CD4-positive, CD25-positive, alpha-beta regulatory T cell (primary cell): Measurements from ENCODE around the gene DRD2. TPM values are rescaled to one million over a fixed set of nuclear protein-coding genes. Genes with fewer than 3 reads are reported as not detected.
A peak's percentile ranks its signal among the peaks of the same experiment; 100 is the strongest.

ENCODE experiments used
- ATAC-seq, 2 donors: fragments of 150-1000 bp; cut with Tn5 transposase; one replicate each; pipeline ENCODE4 v1.10.0; 2021; ENCODE audit warnings: low read depth in 2 of 2, moderate number of reproducible peaks in 2 of 2, moderate library complexity in 1 of 2
- DNase-seq, 3 donors: peaks; one replicate each; pipeline versions ENCODE4 v3.0.0 to v3.0.0-alpha.2; 2012 to 2022; ENCODE audit warnings: mixed read lengths in 1 of 3
- H3K27ac ChIP-seq: one replicate; pipeline ENCODE4 v1.7.0; 2013; ENCODE audit warnings: mild to moderate bottlenecking, low read length; ENCODE audit not compliant: insufficient read depth, poor library complexity, severe bottlenecking
- H3K27me3 ChIP-seq: one replicate; pipeline ENCODE4 v1.7.0; 2013; ENCODE audit warnings: low read length; ENCODE audit not compliant: control insufficient read depth, insufficient read depth
- H3K36me3 ChIP-seq: one replicate; pipeline ENCODE4 v1.7.0; 2013; ENCODE audit warnings: mild to moderate bottlenecking, low read length, moderate library complexity; ENCODE audit not compliant: control insufficient read depth, insufficient read depth
- H3K4me1 ChIP-seq: 2 replicates; pipeline ENCODE4 v1.7.0; 2013; ENCODE audit warnings: mild to moderate bottlenecking, low read length; ENCODE audit not compliant: insufficient read depth, control insufficient read depth, poor library complexity, severe bottlenecking
- H3K4me3 ChIP-seq: one replicate; pipeline ENCODE4 v1.7.0; 2013; ENCODE audit warnings: low read depth, mild to moderate bottlenecking, low read length, moderate library complexity
- H3K9me3 ChIP-seq, 2 experiments: 1 replicate in 1 of 2; 2 replicates in 1 of 2; pipeline ENCODE4 v1.7.0; 2013; ENCODE audit warnings: low read length in 2 of 2, mild to moderate bottlenecking in 1 of 2, moderate library complexity in 1 of 2; ENCODE audit not compliant: control insufficient read depth in 2 of 2
- H3K27ac Mint-ChIP-seq, 3 donors: one replicate each; pipeline ENCODE4 v1.8.0; 2020 to 2022; ENCODE audit warnings: mild to moderate bottlenecking in 3 of 3, mixed read lengths in 3 of 3, moderate library complexity in 2 of 3
- H3K27me3 Mint-ChIP-seq: one replicate; pipeline ENCODE4 v1.8.0; 2022; ENCODE audit warnings: mild to moderate bottlenecking, mixed read lengths
- H3K36me3 Mint-ChIP-seq: one replicate; pipeline ENCODE4 v1.8.0; 2020; ENCODE audit warnings: mixed read lengths
- H3K4me1 Mint-ChIP-seq, 4 donors: one replicate each; pipeline ENCODE4 v1.8.0; 2020 to 2022; ENCODE audit warnings: mixed read lengths in 4 of 4, mild to moderate bottlenecking in 1 of 4
- H3K4me3 Mint-ChIP-seq, 4 donors: one replicate each; pipeline ENCODE4 v1.8.0; 2020 to 2022; ENCODE audit warnings: mild to moderate bottlenecking in 4 of 4, mixed read lengths in 4 of 4, moderate library complexity in 3 of 4
- H3K9me3 Mint-ChIP-seq, 7 donors: one replicate each; pipeline ENCODE4 v1.8.0; 2020 to 2022; ENCODE audit warnings: mixed read lengths in 7 of 7, mild to moderate bottlenecking in 3 of 7, moderate library complexity in 2 of 7
- polyA plus RNA-seq, 4 donors: library from polyadenylated mRNA; unstranded; fragments of 300-500 nt; fragmentation: Illumina TruSeq; gene quantifications; one replicate each; pipeline ENCODE4 v1.2.3, GENCODE V29; 2021
- total RNA-seq: library from RNA; stranded (reverse); gene quantifications from one replicate; pipeline ENCODE4 v1.2.3, GENCODE V29; 2022

Gene DRD2
- total and polyA plus RNA-seq, 5 donors from 2014 or later, result 0.11 TPM; not detected in 4

- H3K27me3 ChIP-seq, result peaks cover 23% of the 10 kb centered on the region
- no peak overlapping the region for H3K27ac ChIP-seq
- H3K27ac Mint-ChIP-seq, result peak overlapping the region in 1 of 3 donors; percentile 50
- no peaks in the 10 kb centered on the region for H3K9me3 ChIP-seq
- no peaks in the 10 kb centered on the region for H3K4me1 ChIP-seq
- no peaks in the 10 kb centered on the region for H3K4me1 Mint-ChIP-seq
- H3K36me3 ChIP-seq, result no peaks in the 10 kb centered on the region
- H3K9me3 Mint-ChIP-seq, result peaks cover 0 to 4% (median 0%) of the 10 kb centered on the region in 7 donors
- ATAC-seq (no peak), DNase-seq (no peak)
- no peak overlapping the region for H3K4me3 ChIP-seq
- no peaks in the 10 kb centered on the region for H3K36me3 Mint-ChIP-seq
- no peak overlapping the region for H3K4me3 Mint-ChIP-seq
- peaks cover 53% of the 10 kb centered on the region for H3K27me3 Mint-ChIP-seq
Observed at GRCh38 chr11:113468726-113469345, 6.4 kb downstream of the DRD2 start.

- Histone ChIP-seq H3K27me3 (peaks cover 10% of the 10 kb centered on the region), H3K4me1 (no peaks in the 10 kb centered on the region), H3K27ac (no peak overlapping the region), H3K9me3 (no peaks in the 10 kb centered on the region), H3K4me3 (no peak overlapping the region), H3K36me3 (no peaks in the 10 kb centered on the region)
- Mint-ChIP-seq H3K9me3 (peaks cover 0 to 4% (median 0%) of the 10 kb centered on the region in 7 donors), H3K4me1 (no peaks in the 10 kb centered on the region), H3K36me3 (no peaks in the 10 kb centered on the region), H3K27me3 (peaks cover 48% of the 10 kb centered on the region), H3K4me3 (no peak overlapping the region), H3K27ac (no peak overlapping the region)
- DNase-seq (no peak), ATAC-seq (no peak)
Observed at GRCh38 chr11:113467545-113467944, 7.7 kb downstream of the DRD2 start.

GRCh38 chr11:113465786-113466185, 9.4 kb downstream of the DRD2 start:
- H3K27me3 Mint-ChIP-seq, result peaks cover 34% of the 10 kb centered on the region
- no peaks in the 10 kb centered on the region for H3K4me1 ChIP-seq
- H3K36me3 ChIP-seq, result no peaks in the 10 kb centered on the region
- H3K4me3 ChIP-seq, result no peak overlapping the region
- peaks cover 0 to 4% (median 0%) of the 10 kb centered on the region in 7 donors for H3K9me3 Mint-ChIP-seq
- H3K4me1 Mint-ChIP-seq, result no peaks in the 10 kb centered on the region
- no peaks in the 10 kb centered on the region for H3K36me3 Mint-ChIP-seq
- no peaks in the 10 kb centered on the region for H3K9me3 ChIP-seq
- H3K27ac Mint-ChIP-seq, result no peak overlapping the region
- ATAC-seq (no peak), DNase-seq (no peak)
- no peak overlapping the region for H3K4me3 Mint-ChIP-seq
- H3K27me3 ChIP-seq, result peaks cover 4% of the 10 kb centered on the region
- no peak overlapping the region for H3K27ac ChIP-seq

- no peaks in the 10 kb centered on the region for H3K36me3 Mint-ChIP-seq
- ATAC-seq (no peak), DNase-seq (no peak)
- peaks cover 26% of the 10 kb centered on the region for H3K27me3 Mint-ChIP-seq
- no peaks in the 10 kb centered on the region for H3K36me3 ChIP-seq
- no peaks in the 10 kb centered on the region for H3K4me1 Mint-ChIP-seq
- no peak overlapping the region for H3K4me3 ChIP-seq
- peaks cover 5% of the 10 kb centered on the region for H3K27me3 ChIP-seq
- H3K4me1 ChIP-seq, result no peaks in the 10 kb centered on the region
- no peaks in the 10 kb centered on the region for H3K9me3 ChIP-seq
- no peak overlapping the region for H3K4me3 Mint-ChIP-seq
- H3K27ac Mint-ChIP-seq, result no peak overlapping the region
- peaks cover 0 to 4% (median 0%) of the 10 kb centered on the region in 7 donors for H3K9me3 Mint-ChIP-seq
- no peak overlapping the region for H3K27ac ChIP-seq
Observed at GRCh38 chr11:113464416-113464815, 10.8 kb downstream of the DRD2 start.

- H3K27me3 Mint-ChIP-seq, result peaks cover 26% of the 10 kb centered on the region
Observed at GRCh38 chr11:113462830-113463229, 12.4 kb downstream of the DRD2 start.

GRCh38 chr11:113461639-113462038, 13.6 kb downstream of the DRD2 start:
- H3K9me3 ChIP-seq, result no peaks in the 10 kb centered on the region
- no peaks in the 10 kb centered on the region for H3K4me1 ChIP-seq
- no peak for DNase-seq
- no peaks in the 10 kb centered on the region for H3K36me3 Mint-ChIP-seq
- H3K4me1 Mint-ChIP-seq, result no peaks in the 10 kb centered on the region
- no peak overlapping the region for H3K27ac Mint-ChIP-seq
- H3K27ac ChIP-seq, result no peak overlapping the region
- H3K27me3 Mint-ChIP-seq, result peaks cover 21% of the 10 kb centered on the region
- no peak overlapping the region for H3K4me3 Mint-ChIP-seq
- H3K27me3 ChIP-seq, result peaks cover 2% of the 10 kb centered on the region
- no peaks in the 10 kb centered on the region for H3K9me3 Mint-ChIP-seq
- no peaks in the 10 kb centered on the region for H3K36me3 ChIP-seq
- no peak overlapping the region for H3K4me3 ChIP-seq
- ATAC-seq, result no peak

More at GRCh38 chr11:113462830-113463229, 12.4 kb downstream of the DRD2 start:
- H3K27me3 ChIP-seq, result peaks cover 2% of the 10 kb centered on the region
- H3K4me1 Mint-ChIP-seq, result no peaks in the 10 kb centered on the region
- no peak overlapping the region for H3K4me3 ChIP-seq
- no peak overlapping the region for H3K27ac Mint-ChIP-seq
- no peak overlapping the region for H3K4me3 Mint-ChIP-seq
- no peaks in the 10 kb centered on the region for H3K9me3 Mint-ChIP-seq
- DNase-seq (no peak), ATAC-seq (no peak)
- H3K9me3 ChIP-seq, result no peaks in the 10 kb centered on the region
- H3K27ac ChIP-seq, result no peak overlapping the region
- no peaks in the 10 kb centered on the region for H3K36me3 Mint-ChIP-seq
- no peaks in the 10 kb centered on the region for H3K36me3 ChIP-seq
- H3K4me1 ChIP-seq, result no peaks in the 10 kb centered on the region

GRCh38 chr11:113460469-113460868, 14.7 kb downstream of the DRD2 start:
- Histone ChIP-seq H3K4me3 (no peak overlapping the region), H3K27ac (no peak overlapping the region), H3K36me3 (no peaks in the 10 kb centered on the region), H3K4me1 (no peaks in the 10 kb centered on the region), H3K27me3 (peaks cover 2% of the 10 kb centered on the region), H3K9me3 (no peaks in the 10 kb centered on the region)
- ATAC-seq, result no peak
- Mint-ChIP-seq H3K27me3 (peaks cover 20% of the 10 kb centered on the region), H3K4me3 (no peak overlapping the region), H3K9me3 (peaks cover 0 to 1% (median 0%) of the 10 kb centered on the region in 7 donors), H3K4me1 (no peaks in the 10 kb centered on the region), H3K36me3 (no peaks in the 10 kb centered on the region), H3K27ac (no peak overlapping the region)
- no peak for DNase-seq

- H3K36me3 Mint-ChIP-seq, result no peaks in the 10 kb centered on the region
- ATAC-seq, result no peak
Observed at GRCh38 chr11:113458189-113458588, 17.0 kb downstream of the DRD2 start.

More at GRCh38 chr11:113458189-113458588, 17.0 kb downstream of the DRD2 start:
- peaks cover 12% of the 10 kb centered on the region for H3K27me3 Mint-ChIP-seq
- Histone ChIP-seq H3K27me3 (peaks cover 2% of the 10 kb centered on the region), H3K4me1 (no peaks in the 10 kb centered on the region), H3K4me3 (no peak overlapping the region), H3K9me3 (no peaks in the 10 kb centered on the region), H3K36me3 (no peaks in the 10 kb centered on the region), H3K27ac (no peak overlapping the region)
- no peak overlapping the region for H3K27ac Mint-ChIP-seq
- H3K4me1 Mint-ChIP-seq, result no peaks in the 10 kb centered on the region
- peaks cover 0 to 3% (median 0%) of the 10 kb centered on the region in 7 donors for H3K9me3 Mint-ChIP-seq
- no peak for DNase-seq
- H3K4me3 Mint-ChIP-seq, result no peak overlapping the region
